Neural progenitor cell (in vitro differentiated cells): Measurements from ENCODE around the gene LTBP1.

ENCODE experiments used
- CTCF ChIP-seq: fragments of 200-600 bp; sonication (generic); IDR thresholded peaks from 2 replicates; pipeline ENCODE4 v1.5.1; 2017; ENCODE audit warnings: antibody characterized with exemption, mild to moderate bottlenecking
- EZH2 ChIP-seq: fragments of 200-600 bp; sonication (generic); IDR thresholded peaks from 2 replicates; pipeline ENCODE4 v1.6.1; 2017; ENCODE audit warnings: antibody characterized with exemption, mild to moderate bottlenecking, moderate library complexity
- EZH2phosphoT487 ChIP-seq: fragments of 200-600 bp; sonication (generic); IDR thresholded peaks from 2 replicates; pipeline ENCODE4 v1.6.1; 2017; ENCODE audit warnings: antibody characterized with exemption

- TF ChIP-seq EZH2 (no peak), CTCF (no peak), EZH2phosphoT487 (no peak)
Measured at GRCh38 chr2:33265584-33266338, 319.0 kb downstream of the LTBP1 start.
